ENCODE results near the gene PLCB3.

Gene PLCB3

GRCh38 chr11:64296236-64296635, 44.9 kb downstream of the PLCB3 start:
- no peak overlapping the region for H3K27ac ChIP-seq

GRCh38 chr11:64296830-64297698, 45.7 kb downstream of the PLCB3 start:
- no peak overlapping the region for H3K27ac ChIP-seq
- no peak for TF ChIP-seq CTCF (conservative IDR thresholded peaks at IDR 0.05)

More at GRCh38 chr11:64296236-64296635, 44.9 kb downstream of the PLCB3 start:
- TF ChIP-seq CTCF (conservative IDR thresholded peaks at IDR 0.05) = no peak

GRCh38 chr11:64297699-64298358, 46.5 kb downstream of the PLCB3 start:
- H3K27ac ChIP-seq = no peak overlapping the region
- TF ChIP-seq CTCF (conservative IDR thresholded peaks at IDR 0.05) = no peak

- peak; percentile 38 for TF ChIP-seq CTCF (conservative IDR thresholded peaks at IDR 0.05)
- H3K27ac ChIP-seq = peak overlapping the region; percentile 73
These were observed 47.9 kb downstream of the PLCB3 start for GRCh38 chr11:64298966-64299846.

- peak within 1 kb of the TSS; percentile 73 for H3K27ac ChIP-seq
- TF ChIP-seq CTCF (conservative IDR thresholded peaks at IDR 0.05) = no peak
These were observed 48.7 kb downstream of the PLCB3 start, which contains the start of gene CATSPERZ for GRCh38 chr11:64299847-64300648. CATSPERZ (plus strand) TSS chr11:64300358; CDS start chr11:64300411, 53 bp downstream.

- no peak for TF ChIP-seq CTCF (conservative IDR thresholded peaks at IDR 0.05)
- peak overlapping the region; percentile 95 for H3K27ac ChIP-seq
These were observed 52.0 kb downstream of the PLCB3 start for GRCh38 chr11:64303109-64304031.

Measured in VCaP (cell line).